Measurements from ENCODE around the gene RP9. TPM values are rescaled to one million over a fixed set of nuclear protein-coding genes. Genes with fewer than 3 reads are reported as not detected.
A peak's percentile ranks its signal among the peaks of the same experiment; 100 is the strongest.

The RP9 gene
- total and polyA plus RNA-seq, 2 of the 13 experiments (the other 11 are each of a cell fraction or from before 2014, with no cell fraction given): 14.2 to 18.6 TPM

GRCh38 chr7:33128990-33129805 lies 20.0 kb upstream of the RP9 start, which contains the start of gene BBS9 (continued):
- TF ChIP-seq SNAPC4 (CRISPR knock-in tag; IDR thresholded peaks at IDR 0.05) (0 out of 2 replicates have a peak, but pooled peaks have one; percentile 57), ISX (CRISPR knock-in tag; conservative IDR thresholded peaks at IDR 0.05) (no peak), HBP1 (CRISPR knock-in tag; IDR thresholded peaks at IDR 0.05; ENCODE audit: low read depth) (0 out of 2 replicates have a peak, but pooled peaks have one; percentile 25), ZNF232 (CRISPR knock-in tag; IDR thresholded peaks at IDR 0.05; ENCODE audit: borderline replicate concordance) (no peak), PPARG (CRISPR knock-in tag; conservative IDR thresholded peaks at IDR 0.05) (no peak), ZFP91 (CRISPR knock-in tag; IDR thresholded peaks at IDR 0.05; ENCODE audit: borderline replicate concordance) (peak; percentile 67), ZGPAT (CRISPR knock-in tag; IDR thresholded peaks at IDR 0.05) (peak; percentile 60; the same call in 1 of the 2 replicates), ETV5 (CRISPR knock-in tag; IDR thresholded peaks at IDR 0.05; ENCODE audit: borderline replicate concordance) (peak; percentile 33; the same call in 1 of the 2 replicates), CC2D1A (CRISPR knock-in tag; IDR thresholded peaks at IDR 0.05) (no peak), ZSCAN25 (CRISPR knock-in tag; IDR thresholded peaks at IDR 0.05) (0 out of 2 replicates have a peak, but pooled peaks have one; percentile 28), ZFY (CRISPR knock-in tag; IDR thresholded peaks at IDR 0.05) (peak; percentile 84), RFX3 (CRISPR knock-in tag; IDR thresholded peaks at IDR 0.05) (peak; percentile 75), GABPB1 (CRISPR knock-in tag; IDR thresholded peaks at IDR 0.05) (peak; percentile 81)
- TF ChIP-seq, protein P1, sequence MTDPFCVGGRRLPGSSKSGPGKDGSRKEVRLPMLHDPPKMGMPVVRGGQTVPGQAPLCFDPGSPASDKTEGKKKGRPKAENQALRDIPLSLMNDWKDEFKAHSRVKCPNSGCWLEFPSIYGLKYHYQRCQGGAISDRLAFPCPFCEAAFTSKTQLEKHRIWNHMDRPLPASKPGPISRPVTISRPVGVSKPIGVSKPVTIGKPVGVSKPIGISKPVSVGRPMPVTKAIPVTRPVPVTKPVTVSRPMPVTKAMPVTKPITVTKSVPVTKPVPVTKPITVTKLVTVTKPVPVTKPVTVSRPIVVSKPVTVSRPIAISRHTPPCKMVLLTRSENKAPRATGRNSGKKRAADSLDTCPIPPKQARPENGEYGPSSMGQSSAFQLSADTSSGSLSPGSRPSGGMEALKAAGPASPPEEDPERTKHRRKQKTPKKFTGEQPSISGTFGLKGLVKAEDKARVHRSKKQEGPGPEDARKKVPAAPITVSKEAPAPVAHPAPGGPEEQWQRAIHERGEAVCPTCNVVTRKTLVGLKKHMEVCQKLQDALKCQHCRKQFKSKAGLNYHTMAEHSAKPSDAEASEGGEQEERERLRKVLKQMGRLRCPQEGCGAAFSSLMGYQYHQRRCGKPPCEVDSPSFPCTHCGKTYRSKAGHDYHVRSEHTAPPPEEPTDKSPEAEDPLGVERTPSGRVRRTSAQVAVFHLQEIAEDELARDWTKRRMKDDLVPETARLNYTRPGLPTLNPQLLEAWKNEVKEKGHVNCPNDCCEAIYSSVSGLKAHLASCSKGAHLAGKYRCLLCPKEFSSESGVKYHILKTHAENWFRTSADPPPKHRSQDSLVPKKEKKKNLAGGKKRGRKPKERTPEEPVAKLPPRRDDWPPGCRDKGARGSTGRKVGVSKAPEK (CRISPR knock-in tag; IDR thresholded peaks at IDR 0.05; ENCODE audit: borderline replicate concordance): no peak
